HG03558 (cell line): ENCODE measurements around the gene HSD17B7.
"Not testable (repeated sequence)": the region's sequence is repeated elsewhere in the genome, so short reads cannot be mapped to it uniquely, and the experiment has no call there.

Experiments
- ATAC-seq: cut with Tn5 transposase; IDR thresholded peaks from one replicate; pipeline ENCODE4 v1.9.1; 2021; ENCODE audit warnings: moderate number of reproducible peaks; ENCODE audit not compliant: unreplicated experiment; ENCODE audit errors: extremely low read depth

The HSD17B7 gene, protein sequence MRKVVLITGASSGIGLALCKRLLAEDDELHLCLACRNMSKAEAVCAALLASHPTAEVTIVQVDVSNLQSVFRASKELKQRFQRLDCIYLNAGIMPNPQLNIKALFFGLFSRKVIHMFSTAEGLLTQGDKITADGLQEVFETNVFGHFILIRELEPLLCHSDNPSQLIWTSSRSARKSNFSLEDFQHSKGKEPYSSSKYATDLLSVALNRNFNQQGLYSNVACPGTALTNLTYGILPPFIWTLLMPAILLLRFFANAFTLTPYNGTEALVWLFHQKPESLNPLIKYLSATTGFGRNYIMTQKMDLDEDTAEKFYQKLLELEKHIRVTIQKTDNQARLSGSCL

DNA sequence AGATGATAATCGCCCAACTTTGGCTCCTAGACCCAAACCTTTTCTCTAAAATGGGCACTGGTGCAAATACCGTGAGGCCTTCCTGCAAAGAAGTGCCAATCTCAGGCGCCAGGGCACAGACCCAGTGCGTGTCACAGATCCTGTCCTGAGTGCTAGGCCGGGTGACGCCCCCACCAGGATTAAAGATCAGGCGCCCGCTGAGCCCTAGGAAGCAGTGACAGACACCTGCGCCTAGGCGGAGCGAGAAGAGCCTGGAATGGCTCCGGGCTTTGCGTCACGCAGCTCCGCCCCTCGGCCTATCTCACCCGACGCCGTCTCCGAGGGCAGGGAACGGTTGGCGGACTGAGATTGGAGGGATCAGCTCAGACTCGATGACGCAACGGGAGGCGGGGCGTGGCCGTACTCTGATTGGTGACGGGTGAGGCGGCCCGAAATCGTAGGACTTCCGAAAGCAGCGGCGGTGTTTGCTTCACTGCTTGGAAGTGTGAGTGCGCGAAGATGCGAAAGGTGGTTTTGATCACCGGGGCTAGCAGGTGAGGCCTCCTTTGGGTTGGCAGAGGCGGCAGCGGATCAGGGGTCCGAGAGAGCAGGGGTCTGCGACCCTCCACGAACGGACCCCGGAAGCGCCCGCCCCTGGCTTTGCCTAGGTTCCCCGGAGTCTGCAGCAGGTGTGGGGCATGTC, at the start of gene HSD17B7:
HSD17B7 (plus strand) TSS at position 400 of the 682 bp plus-strand sequence; CDS start at position 499, 99 bp downstream.
- peak; percentile 99 for ATAC-seq

- ATAC-seq: no peak
These were observed 49.7 kb upstream of the HSD17B7 start for GRCh38 chr1:162740755-162741154.

GRCh38 chr1:162741574-162741973, 48.9 kb upstream of the HSD17B7 start:
- no peak for ATAC-seq

DNA sequence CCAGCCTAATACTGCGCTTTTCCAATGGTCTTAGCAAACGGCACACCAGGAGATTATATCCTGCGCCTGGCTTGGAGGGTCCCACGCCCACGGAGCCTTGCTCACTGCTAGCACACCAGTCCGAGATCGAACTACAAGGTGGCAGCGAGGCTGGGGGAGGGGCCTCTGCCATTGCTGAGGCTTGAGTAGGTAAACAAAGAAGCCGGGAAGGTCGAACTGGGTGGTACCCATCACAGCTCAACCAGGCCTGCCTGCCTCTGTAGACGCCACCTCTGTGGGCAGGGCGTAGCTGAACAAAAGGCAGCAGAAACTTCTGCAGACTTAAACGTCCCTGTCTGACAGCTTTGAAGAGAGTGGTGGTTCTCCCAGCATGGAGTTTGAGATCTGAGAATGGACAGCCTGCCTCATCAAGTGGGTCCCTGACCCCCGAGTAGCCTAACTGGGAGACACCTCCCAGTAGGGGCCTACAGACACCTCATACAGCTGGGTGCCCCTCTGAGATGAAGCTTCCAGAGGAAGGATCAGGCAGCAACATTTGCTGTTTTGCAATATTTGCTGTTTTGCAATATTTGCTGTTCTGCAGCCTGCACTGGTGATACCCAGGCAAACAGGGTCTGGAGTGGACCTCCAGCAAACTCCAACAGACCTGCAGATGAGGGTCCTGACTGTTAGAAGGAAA, 44.1 kb upstream of the HSD17B7 start:
- ATAC-seq: not testable (repeated sequence)

DNA sequence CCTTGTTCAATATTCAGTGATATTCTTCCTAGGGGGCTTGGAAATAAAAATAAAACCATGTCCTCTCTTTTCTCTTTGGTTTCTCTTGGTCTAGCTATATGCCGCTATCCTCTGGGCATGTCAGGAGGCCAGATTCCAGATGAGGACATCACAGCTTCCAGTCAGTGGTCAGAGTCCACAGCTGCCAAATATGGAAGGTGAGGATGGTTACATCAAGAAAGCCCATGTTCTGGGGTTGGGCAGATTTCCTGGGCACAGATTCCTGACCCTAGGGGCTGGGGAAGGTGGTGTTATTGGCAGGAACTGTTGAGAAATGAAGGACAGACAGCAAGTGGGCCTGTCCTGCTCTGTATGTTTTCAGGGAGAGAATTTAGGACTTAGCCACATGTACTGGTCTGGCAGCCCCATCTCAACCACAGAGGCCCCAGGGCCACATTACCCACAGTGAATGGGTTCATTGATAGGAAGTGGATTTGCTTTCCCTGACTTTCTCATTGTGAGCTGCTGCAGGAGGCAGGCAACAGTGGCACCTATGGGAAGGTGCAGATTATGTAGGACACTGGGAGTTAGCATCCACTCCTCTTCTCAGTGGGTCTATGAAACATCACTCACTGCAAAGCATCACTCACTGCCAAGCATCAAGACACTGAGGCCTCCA, 37.4 kb upstream of the HSD17B7 start:
- no peak for ATAC-seq

- ATAC-seq: no peak
These were observed 36.4 kb upstream of the HSD17B7 start for GRCh38 chr1:162753998-162754585.

DNA sequence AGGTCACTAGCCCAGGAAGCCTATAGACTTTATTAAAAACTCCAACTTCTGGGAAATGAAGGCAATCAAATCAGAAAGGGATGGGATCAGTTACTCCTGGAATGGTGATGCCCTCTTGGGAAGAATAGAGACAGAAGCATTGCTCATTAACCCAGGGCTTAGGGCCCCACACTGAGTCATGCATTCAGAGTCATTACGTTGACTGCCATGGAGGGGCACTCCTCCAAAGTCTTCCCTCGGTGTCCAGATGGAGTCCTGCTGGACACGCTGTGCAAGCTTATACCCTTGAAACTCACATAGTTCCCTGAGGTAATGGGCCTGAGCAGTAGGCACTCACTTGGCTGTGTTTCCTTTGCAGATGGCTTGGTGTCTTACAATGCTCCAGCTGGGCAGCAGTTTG, 35.2 kb upstream of the HSD17B7 start:
- ATAC-seq: no peak

GRCh38 chr1:162756523-162756922, 34.0 kb upstream of the HSD17B7 start:
- no peak for ATAC-seq

- no peak for ATAC-seq
These were observed 33.0 kb upstream of the HSD17B7 start for GRCh38 chr1:162757476-162757875.

DNA sequence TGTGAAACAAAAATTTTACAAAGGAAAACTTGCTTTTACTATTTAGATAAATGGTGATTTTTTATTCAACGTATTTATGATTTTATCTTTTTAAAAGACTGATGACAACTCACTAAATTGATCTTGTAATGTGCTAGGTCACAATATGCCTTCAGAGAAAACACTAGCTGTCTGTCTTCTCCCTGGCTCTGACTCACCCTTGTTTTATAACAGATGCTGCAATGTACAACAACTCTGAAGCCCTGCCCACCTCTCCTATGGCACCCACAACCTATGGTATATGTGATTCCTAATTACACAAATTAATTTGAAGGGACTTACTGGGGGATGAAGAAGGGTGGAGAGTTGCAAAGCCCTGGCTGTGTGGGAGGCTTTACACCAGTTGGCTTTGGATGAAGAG, 24.7 kb upstream of the HSD17B7 start:
- no peak for ATAC-seq

GRCh38 chr1:162772571-162773154, 17.8 kb upstream of the HSD17B7 start:
- no peak for ATAC-seq

GRCh38 chr1:162774007-162774406, 16.5 kb upstream of the HSD17B7 start:
- ATAC-seq: no peak

GRCh38 chr1:162779043-162779442, 11.5 kb upstream of the HSD17B7 start:
- ATAC-seq: no peak

DNA sequence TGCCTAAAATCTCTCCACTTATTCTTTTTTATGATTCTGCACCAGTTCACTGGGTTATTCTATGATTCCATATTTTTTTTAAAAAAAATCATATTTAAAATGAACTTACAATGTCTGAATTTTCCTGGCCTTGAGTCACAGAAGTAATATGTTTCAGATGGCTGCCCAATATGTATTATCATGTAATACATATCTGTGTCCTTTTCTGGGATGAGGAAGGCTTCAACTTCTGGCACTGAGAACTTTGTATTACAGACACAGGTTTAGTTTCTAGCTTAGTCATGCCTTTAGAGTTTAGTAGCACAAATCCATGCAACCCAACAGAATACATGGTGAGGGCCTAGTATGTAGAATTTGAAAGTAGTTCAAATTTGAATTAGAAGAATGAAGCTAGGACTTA, 7.8 kb upstream of the HSD17B7 start:
- no peak for ATAC-seq

- not testable (repeated sequence) for ATAC-seq
These were observed 5.6 kb upstream of the HSD17B7 start for GRCh38 chr1:162784926-162785325.

DNA sequence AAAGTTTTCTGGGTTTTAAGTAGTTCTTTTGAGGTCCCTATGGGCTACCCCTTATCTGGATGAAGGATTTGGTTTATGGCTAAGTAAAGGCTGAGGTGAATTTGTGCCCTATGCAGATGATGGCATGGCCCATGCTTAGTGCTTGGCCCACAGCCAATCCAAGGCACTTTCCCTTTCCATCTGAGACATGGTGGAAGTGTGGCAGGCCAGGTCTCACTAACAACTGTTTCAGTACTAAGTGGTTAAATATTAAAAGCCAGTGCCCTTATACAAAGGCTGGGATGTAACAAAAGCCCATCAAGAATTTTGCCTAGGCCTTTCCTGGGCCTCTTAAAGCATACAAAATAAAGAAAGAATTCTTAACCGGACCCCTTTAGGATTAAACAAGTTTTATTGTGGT, 1.7 kb upstream of the HSD17B7 start:
- not testable (repeated sequence) for ATAC-seq

DNA sequence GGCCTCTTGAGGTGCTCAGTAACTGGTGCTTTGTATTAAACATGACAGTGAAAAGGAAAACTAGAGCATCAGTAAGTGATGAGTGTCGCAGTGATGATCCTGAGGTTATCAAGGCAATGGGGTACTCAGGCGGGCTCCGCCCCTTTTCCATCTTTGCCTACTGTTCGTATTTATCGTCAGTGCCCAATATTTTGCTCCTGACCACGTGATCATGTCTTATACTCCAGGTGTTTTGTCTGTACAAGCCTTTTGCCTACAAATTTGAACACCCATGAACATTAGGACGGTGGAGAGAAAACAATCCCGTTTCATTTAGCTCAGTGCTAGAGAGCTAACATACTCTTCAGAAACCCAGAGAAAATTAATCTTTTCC, 469 bp downstream of the HSD17B7 start:
- peak; percentile 5 for ATAC-seq

- not testable (repeated sequence) for ATAC-seq
These were observed 3.8 kb downstream of the HSD17B7 start for GRCh38 chr1:162794284-162794683.

GRCh38 chr1:162796617-162797279, 6.2 kb downstream of the HSD17B7 start:
- ATAC-seq: not testable (repeated sequence)
